ENCODE measurements around the gene BATF2. TPM values are rescaled to one million over a fixed set of nuclear protein-coding genes. Genes with fewer than 3 reads are reported as not detected.
"Not testable (repeated sequence)": the region's sequence is repeated elsewhere in the genome, so short reads cannot be mapped to it uniquely, and the experiment has no call there.

The BATF2 gene
- total RNA-seq, 2 experiments from 2014 or later, result 0.10 TPM; not detected in 1

DNA sequence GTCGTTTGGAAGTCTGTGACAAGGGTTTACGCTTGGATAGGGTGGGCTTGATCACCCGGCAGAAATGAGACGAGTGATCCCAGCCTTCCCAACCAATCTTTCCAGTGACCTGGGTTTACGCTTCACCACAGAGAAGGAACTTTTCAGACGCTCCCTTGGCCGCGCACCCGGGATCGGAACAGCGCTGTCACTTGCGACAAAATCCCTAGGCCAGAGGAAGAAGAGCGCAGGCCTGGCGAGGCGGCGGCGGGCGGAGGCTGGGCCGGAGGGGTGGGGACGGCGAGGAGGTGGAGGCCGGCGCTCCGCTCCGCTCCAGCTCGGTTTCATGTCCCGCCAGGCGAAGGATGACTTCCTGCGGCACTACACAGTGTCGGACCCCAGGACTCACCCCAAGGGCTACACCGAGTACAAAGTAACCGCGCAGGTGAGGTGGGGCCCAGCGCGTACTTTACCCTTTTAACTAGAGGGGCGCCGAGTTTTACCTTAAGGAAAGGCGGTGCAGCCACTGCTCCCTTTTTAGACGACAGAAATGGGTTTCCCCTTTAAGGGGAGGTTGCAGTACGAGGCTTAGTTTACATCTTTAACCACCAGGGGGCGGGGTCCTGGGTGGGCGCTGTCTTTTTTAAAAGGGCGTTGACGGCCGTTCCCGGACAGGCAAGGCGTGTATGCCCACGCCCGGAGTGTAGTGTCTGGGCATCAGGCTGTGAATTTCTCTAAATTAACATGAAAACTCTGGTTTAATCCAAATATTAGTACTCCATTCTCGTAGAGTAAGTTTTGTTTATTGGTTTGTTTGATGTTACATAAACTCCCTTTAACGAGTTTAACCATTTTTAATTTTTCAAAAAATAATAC, 30.7 kb upstream of the BATF2 start, which contains the start of gene SNX15:
SNX15 (plus strand) TSS at position 227 of the 855 bp plus-strand sequence; CDS start at position 326, 99 bp downstream.
- Mint-ChIP-seq H3K27ac (peak within 1 kb of the TSS; percentile 93), H3K9me3 (no peaks in the 10 kb centered on the region), H3K36me3 (ENCODE audit: low read depth) (no peaks in the 10 kb centered on the region), H3K27me3 (no peaks in the 10 kb centered on the region), H3K4me3 (peak within 1 kb of the TSS; percentile 78), H3K4me1 (peaks cover 19% of the 10 kb centered on the region)
- DNase-seq, result peak; percentile 96
- ChIA-PET CTCF (interaction anchor here (0.6 to 3.8 kb wide), 10 partner anchors 10 to 183 kb away, joined by 3 to 25 read pairs (median 5); partner anchors contain the start of genes ARL2, SAC3D1 and ZNHIT2), POLR2A (no interaction called here)

DNA sequence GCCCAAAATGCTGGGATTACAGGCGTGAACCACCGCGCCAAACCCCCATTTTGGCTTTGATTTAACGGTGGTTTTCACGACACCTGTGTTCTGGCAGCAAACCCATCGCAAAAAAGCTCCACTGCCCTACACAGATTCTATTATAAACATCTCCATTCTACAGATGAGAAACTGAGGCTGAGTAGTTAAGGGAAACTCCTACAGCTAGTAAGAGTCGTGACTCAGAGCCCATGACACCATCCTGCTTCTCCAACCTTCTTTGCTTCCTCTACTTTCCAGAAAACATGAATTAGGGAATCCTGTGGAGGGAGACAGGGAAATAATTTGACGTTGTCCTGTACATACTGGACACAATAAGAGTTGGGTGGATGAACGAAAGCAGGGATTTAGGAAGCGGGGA, 30.0 kb upstream of the BATF2 start:
- Mint-ChIP-seq H3K36me3 (ENCODE audit: low read depth) (no peaks in the 10 kb centered on the region), H3K4me1 (peaks cover 19% of the 10 kb centered on the region), H3K4me3 (peak overlapping the region; percentile 78), H3K27me3 (no peaks in the 10 kb centered on the region), H3K27ac (peak overlapping the region; percentile 93), H3K9me3 (no peaks in the 10 kb centered on the region)
- DNase-seq, result no peak
- POLR2A ChIA-PET, result interaction anchor here (0.6 kb wide), 1 partner anchor 248 kb away, joined by 4 read pairs; no protein-coding TSS in a partner anchor
- CTCF ChIA-PET, result interaction anchor here (0.5 to 3.8 kb wide), 10 partner anchors 10 to 183 kb away, joined by 3 to 25 read pairs (median 3); partner anchors contain the start of genes ARL2, SAC3D1 and ZNHIT2

DNA sequence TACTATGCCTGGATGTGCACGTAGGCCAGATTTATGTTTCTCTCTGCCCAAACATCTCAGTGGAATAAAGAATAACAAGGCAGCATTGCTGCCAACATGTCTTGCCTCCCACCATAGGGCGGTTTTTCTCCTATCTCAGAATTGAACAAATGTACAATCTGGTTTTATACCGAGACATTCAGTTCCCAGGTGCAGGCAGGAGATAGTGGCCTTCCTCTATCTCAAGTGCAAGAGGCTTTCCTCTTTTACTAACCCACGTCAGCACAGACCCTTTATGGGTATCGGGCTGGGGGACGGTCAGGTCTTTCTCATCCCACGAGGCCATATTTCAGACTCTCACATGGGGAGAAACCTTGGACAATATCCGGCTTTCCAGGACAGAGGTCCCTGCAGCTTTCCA, 26.7 kb upstream of the BATF2 start:
- H3K27ac Mint-ChIP-seq; H3K9me3 Mint-ChIP-seq; H3K27me3 Mint-ChIP-seq; H3K36me3 Mint-ChIP-seq (ENCODE audit: low read depth); DNase-seq; H3K4me3 Mint-ChIP-seq; POLR2A ChIA-PET: not testable (repeated sequence)
- peaks cover 14% of the 10 kb centered on the region for H3K4me1 Mint-ChIP-seq
- CTCF ChIA-PET, result interaction anchor here (0.7 to 1.3 kb wide), 2 partner anchors 11 to 22 kb away, joined by 3 to 4 read pairs; no protein-coding TSS in a partner anchor

DNA sequence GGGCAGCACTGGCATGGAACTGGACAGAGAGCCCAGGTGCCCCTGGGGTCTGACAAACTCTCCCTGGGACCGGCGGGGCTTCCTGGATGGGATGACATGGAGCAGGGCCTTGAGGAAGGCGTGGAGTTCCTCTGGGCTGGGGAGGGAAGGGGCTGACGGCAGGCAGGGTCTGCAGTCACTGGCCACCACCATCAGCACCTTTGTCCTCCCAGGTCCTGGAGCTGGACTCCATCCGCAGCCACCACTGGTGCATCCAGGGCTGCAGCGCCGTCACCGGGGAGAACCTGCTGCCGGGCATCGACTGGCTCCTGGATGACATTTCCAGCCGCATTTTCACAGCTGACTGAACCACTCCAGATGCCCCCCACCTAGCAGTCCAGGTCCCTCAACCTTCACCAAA, 24.7 kb upstream of the BATF2 start:
- no peaks in the 10 kb centered on the region for H3K27me3 Mint-ChIP-seq
- peaks cover 16% of the 10 kb centered on the region for H3K36me3 Mint-ChIP-seq (ENCODE audit: low read depth)
- CTCF ChIA-PET, result interaction anchor here (1.4 to 1.7 kb wide), 2 partner anchors 8 to 15 kb away, joined by 3 read pairs; partner anchors contain the start of gene ARL2

DNA sequence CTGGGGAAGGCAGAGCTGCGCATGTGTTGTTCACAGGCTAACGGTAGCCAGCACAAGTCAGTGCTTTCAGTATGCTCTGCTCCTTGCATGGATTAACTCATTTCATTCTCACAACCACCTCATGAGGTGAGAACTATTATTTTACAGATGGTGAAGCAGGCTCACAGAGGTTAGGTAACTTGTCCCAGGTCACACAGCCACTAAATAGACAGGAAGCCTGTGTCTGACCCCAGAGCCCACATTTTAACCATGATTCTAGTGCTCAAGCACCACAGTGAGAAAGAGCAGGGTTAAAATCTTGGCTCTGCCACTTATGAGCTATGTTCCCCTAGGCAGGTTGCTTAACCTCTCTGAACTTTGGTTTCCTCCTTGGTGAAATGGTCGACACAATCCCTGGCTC, 24.2 kb upstream of the BATF2 start:
- DNase-seq, result no peak
- POLR2A ChIA-PET, result no interaction called here
- H3K27me3 Mint-ChIP-seq, result no peaks in the 10 kb centered on the region
- CTCF ChIA-PET, result interaction anchor here (1.4 kb wide), 1 partner anchor 15 kb away, joined by 3 read pairs; no protein-coding TSS in a partner anchor
- peaks cover 20% of the 10 kb centered on the region for H3K36me3 Mint-ChIP-seq (ENCODE audit: low read depth)
- peaks cover 9% of the 10 kb centered on the region for H3K4me1 Mint-ChIP-seq
- H3K9me3 Mint-ChIP-seq, result no peaks in the 10 kb centered on the region
- no peak overlapping the region for H3K4me3 Mint-ChIP-seq
- no peak overlapping the region for H3K27ac Mint-ChIP-seq

More for the DNA sequence above, 24.7 kb upstream of the BATF2 start:
- peaks cover 5% of the 10 kb centered on the region for H3K4me1 Mint-ChIP-seq
- no peak overlapping the region for H3K4me3 Mint-ChIP-seq
- no peak for DNase-seq
- POLR2A ChIA-PET, result no interaction called here
- H3K9me3 Mint-ChIP-seq, result no peaks in the 10 kb centered on the region
- no peak overlapping the region for H3K27ac Mint-ChIP-seq

DNA sequence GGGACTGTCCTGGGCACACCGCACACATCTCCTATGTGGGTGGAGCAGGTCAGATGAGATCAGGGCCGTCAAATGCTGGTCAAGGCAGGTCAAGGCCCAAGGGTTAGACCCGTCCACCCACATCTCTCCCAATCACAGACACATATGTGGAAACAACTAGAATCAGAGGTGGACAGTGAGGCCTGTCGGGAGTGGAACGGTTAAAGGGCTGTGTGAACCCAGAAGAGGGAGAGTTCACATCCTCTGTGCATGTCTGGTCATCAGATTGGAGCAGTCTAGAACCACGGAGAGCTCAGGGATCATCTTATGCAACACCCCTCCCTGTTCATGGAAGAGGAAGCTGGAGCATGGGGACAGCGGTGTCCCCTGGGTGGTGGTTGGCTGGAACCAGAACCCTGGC, 23.1 kb upstream of the BATF2 start:
- DNase-seq, result no peak
- no peaks in the 10 kb centered on the region for H3K9me3 Mint-ChIP-seq
- peaks cover 22% of the 10 kb centered on the region for H3K36me3 Mint-ChIP-seq (ENCODE audit: low read depth)
- POLR2A ChIA-PET, result no interaction called here
- CTCF ChIA-PET, result interaction anchor here (0.5 to 0.6 kb wide), 2 partner anchors 31 to 355 kb away, joined by 3 to 5 read pairs; no protein-coding TSS in a partner anchor
- H3K27me3 Mint-ChIP-seq, result no peaks in the 10 kb centered on the region
- H3K4me1 Mint-ChIP-seq, result peaks cover 16% of the 10 kb centered on the region
- no peak overlapping the region for H3K27ac Mint-ChIP-seq
- H3K4me3 Mint-ChIP-seq, result no peak overlapping the region

DNA sequence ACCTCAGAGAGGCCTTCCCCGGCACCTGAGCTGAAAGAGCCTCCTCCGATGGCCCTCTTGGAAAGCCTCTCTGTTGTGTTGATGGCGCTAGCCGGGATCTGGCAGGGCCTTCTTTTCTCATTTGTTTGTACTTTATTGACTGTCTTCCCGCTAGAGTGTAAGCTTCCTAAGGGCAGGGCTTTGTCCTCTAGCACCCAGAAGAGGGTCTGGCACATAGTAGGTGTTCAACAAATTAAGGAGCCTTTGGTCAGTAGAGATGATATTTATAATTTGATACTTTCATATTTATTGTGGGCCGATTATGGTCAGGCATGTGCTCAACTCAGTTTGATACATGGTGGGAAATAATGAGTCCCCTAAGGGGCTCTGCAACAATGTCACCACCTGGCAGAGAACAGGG, 21.2 kb upstream of the BATF2 start:
- DNase-seq, result no peak
- POLR2A ChIA-PET, result no interaction called here
- peaks cover 22% of the 10 kb centered on the region for H3K36me3 Mint-ChIP-seq (ENCODE audit: low read depth)
- CTCF ChIA-PET, result interaction anchor here (1.2 kb wide), 1 partner anchor 99 kb away, joined by 3 read pairs; the partner anchor contains the start of gene ZNHIT2
- H3K27ac Mint-ChIP-seq, result no peak overlapping the region
- no peak overlapping the region for H3K4me3 Mint-ChIP-seq
- no peaks in the 10 kb centered on the region for H3K27me3 Mint-ChIP-seq
- no peaks in the 10 kb centered on the region for H3K9me3 Mint-ChIP-seq
- H3K4me1 Mint-ChIP-seq, result peaks cover 25% of the 10 kb centered on the region

DNA sequence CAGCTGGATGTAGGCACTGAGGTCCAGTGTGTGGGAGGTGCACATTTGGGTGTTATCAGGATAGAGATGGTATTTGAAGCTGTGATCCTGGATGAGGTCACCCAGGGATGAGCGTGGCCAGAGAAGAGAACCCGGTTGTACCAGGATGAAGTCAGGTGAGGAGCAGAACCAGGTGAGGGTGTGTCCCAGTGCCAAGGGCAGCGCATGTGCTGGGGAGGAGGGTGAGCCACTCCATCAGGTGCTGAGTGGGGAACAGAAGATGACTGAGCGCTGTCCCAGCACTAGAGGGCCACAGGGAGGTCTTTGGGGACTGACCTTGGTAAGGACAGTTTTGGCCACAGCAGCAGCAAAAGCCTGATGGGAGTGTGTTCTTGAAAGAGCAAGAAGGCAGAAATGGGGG, 19.9 kb upstream of the BATF2 start:
- ChIA-PET CTCF (interaction anchor here (0.7 kb wide), 1 partner anchor 24 kb away, joined by 4 read pairs; no protein-coding TSS in a partner anchor), POLR2A (no interaction called here)
- no peaks in the 10 kb centered on the region for H3K27me3 Mint-ChIP-seq
- H3K4me3 Mint-ChIP-seq, result no peak overlapping the region
- H3K4me1 Mint-ChIP-seq, result peaks cover 26% of the 10 kb centered on the region
- H3K27ac Mint-ChIP-seq, result peak overlapping the region; percentile 36
- DNase-seq, result no peak
- H3K36me3 Mint-ChIP-seq (ENCODE audit: low read depth), result peaks cover 22% of the 10 kb centered on the region
- no peaks in the 10 kb centered on the region for H3K9me3 Mint-ChIP-seq

DNA sequence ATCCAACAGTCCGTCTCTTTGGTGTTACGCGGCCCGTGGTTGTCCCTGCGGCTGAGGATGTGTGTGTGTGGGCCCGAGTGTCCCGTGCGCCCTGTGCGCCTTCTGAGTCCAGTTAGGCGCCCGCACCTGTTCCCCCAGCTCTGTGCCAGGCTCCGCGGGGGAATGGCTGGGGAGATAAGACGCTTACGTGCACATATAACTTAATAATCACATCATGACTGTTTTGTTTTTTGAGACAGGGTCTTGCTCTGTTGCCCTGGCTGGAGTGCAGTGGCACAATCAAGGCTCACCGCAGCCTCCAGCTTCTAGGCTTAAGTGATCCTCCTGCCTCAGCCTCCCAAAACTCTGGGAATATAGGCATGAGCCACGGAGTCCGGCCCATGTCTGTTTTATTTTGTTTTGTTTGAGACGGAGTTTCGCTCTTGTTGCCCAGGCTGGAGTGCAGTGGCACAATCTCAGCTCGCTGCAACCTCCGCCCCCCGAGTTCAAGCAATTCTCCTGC, 18.0 kb upstream of the BATF2 start:
- peak overlapping the region; percentile 96 for H3K27ac Mint-ChIP-seq

DNA sequence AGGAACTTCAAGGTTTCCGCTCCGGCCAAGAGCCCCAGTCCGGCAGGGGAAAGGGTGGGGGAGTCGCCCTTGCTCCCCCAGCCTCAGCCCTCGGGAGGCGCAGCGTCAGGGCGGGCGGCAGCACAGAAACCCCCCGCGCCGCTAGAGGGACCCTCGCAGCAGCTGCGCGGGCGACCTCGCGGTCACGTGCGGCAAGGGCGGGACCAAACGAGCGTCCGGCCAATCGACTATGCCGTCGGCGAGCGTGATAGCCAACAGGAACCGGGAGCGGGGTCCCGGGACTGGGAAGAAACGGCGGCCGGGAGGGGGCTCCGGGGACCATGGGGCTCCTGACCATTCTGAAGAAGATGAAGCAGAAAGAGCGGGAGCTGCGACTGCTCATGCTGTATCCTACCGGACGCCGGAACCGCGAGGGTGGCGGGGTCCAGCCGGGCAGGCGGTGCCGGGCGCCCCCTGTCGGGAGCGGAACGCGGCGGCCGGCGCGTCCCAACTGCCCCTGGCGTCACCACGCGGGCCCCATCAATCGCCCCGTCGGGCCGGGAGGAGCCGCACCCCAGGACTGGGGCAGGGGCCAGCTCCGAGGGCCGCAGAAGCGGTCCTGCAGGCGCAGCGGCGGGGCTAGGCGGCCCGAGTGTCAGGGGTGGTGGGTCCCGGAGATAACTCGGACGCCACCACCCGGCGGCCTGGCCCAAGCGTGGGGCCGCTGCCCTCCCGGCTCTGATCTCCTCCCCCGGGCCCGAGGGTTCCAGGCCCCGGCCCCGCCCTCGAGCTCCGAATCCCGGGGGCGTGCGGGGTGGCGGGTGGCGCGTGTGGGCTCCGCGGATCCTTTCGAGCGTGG, 17.3 kb upstream of the BATF2 start, which contains the start of gene ARL2:
ARL2 (plus strand) TSS at position 273 of the 838 bp plus-strand sequence; CDS start at position 321, 48 bp downstream.
- Mint-ChIP-seq H3K36me3 (ENCODE audit: low read depth) (peaks cover 22% of the 10 kb centered on the region), H3K4me3 (peak within 1 kb of the TSS; percentile 94), H3K27me3 (no peaks in the 10 kb centered on the region), H3K9me3 (no peaks in the 10 kb centered on the region), H3K27ac (peak within 1 kb of the TSS; percentile 97), H3K4me1 (peaks cover 26% of the 10 kb centered on the region)
- CTCF ChIA-PET, result interaction anchor here (0.6 to 4.9 kb wide), 46 partner anchors 8 to 319 kb away, joined by 3 to 54 read pairs (median 4); partner anchors contain the start of genes ATG2A, BATF2, CDC42BPG and CDC42EP2
- POLR2A ChIA-PET, result no interaction called here
- peak; percentile 85 for DNase-seq

More for the DNA sequence above, 18.0 kb upstream of the BATF2 start:
- H3K36me3 Mint-ChIP-seq (ENCODE audit: low read depth), result peaks cover 22% of the 10 kb centered on the region
- DNase-seq, result no peak
- peaks cover 26% of the 10 kb centered on the region for H3K4me1 Mint-ChIP-seq
- peak overlapping the region; percentile 94 for H3K4me3 Mint-ChIP-seq
- CTCF ChIA-PET, result interaction anchor here (0.7 to 4.9 kb wide), 46 partner anchors 8 to 319 kb away, joined by 3 to 54 read pairs (median 4); partner anchors contain the start of genes ATG2A, BATF2, CDC42BPG and CDC42EP2
- no peaks in the 10 kb centered on the region for H3K9me3 Mint-ChIP-seq
- no peaks in the 10 kb centered on the region for H3K27me3 Mint-ChIP-seq
- POLR2A ChIA-PET, result interaction anchor here (0.9 kb wide), 1 partner anchor 82 kb away, joined by 3 read pairs; no protein-coding TSS in a partner anchor

DNA sequence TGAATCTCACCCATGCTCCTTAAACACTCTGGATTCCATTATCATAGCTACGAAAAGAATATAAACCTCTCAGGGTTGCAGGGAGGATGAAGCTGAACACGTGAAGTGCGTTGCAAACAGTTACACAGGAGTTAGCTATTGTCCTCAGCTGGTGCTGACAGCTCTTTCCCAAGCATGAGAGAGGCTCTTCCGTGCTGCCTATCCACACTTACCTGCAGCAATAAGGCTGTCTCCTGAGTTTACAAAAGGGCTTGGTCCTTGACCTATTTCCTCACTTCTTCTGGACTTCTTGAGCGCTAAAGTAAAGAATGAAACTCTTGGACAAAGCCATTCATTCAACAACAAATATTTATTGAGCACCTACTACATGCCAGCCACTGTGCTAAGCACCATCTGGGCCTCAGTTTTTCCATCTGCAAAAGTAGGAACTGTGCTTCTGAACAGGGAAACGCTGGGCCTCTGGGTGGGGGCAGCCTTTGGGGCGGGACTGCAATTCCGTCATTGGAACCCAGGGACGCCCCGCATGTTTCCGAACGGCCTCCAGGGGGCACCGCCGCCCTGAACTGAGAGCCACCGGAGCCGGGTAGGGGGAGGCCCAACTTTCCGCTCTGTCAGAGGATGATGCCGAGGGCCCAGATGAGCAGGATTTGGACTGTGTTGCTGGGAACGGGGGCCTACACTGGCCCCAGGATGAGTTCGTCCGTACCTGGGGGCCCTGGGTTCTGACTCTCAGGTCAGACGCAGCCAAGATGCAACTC, 16.5 kb upstream of the BATF2 start:
- H3K36me3 Mint-ChIP-seq (ENCODE audit: low read depth), result peaks cover 19% of the 10 kb centered on the region
- H3K4me3 Mint-ChIP-seq, result peak overlapping the region; percentile 84
- CTCF ChIA-PET, result interaction anchor here (0.6 to 4.9 kb wide), 46 partner anchors 9 to 1353 kb away, joined by 3 to 54 read pairs (median 4); partner anchors contain the start of genes ATG2A, BATF2, CDC42BPG and CDCA5
- no peaks in the 10 kb centered on the region for H3K27me3 Mint-ChIP-seq
- peaks cover 26% of the 10 kb centered on the region for H3K4me1 Mint-ChIP-seq
- H3K27ac Mint-ChIP-seq, result peak overlapping the region; percentile 97
- DNase-seq, result peak; percentile 94
- H3K9me3 Mint-ChIP-seq, result no peaks in the 10 kb centered on the region
- POLR2A ChIA-PET, result no interaction called here
